Fibroblast of lung (primary cell): ENCODE results near the gene AFG3L2. TPM values are rescaled to one million over a fixed set of nuclear protein-coding genes. Genes with fewer than 3 reads are reported as not detected.
A peak's percentile ranks its signal among the peaks of the same experiment; 100 is the strongest.

Source experiments
- DNase-seq, 2 donors: peaks; one replicate each; pipeline versions ENCODE4 v3.0.0 to v3.0.0-alpha.2; 2010; ENCODE audit warnings: low read depth in 2 of 2
- H2AFZ ChIP-seq: 2 replicates; pipeline ENCODE4 v1.5.1; 2012; ENCODE audit warnings: low read length, control low read depth, inconsistent platforms
- H3K27ac ChIP-seq: 2 replicates; pipeline ENCODE4 v1.5.1; 2011; ENCODE audit warnings: low read length, control low read depth; ENCODE audit not compliant: insufficient read depth
- H3K27me3 ChIP-seq: 2 replicates; pipeline ENCODE4 v1.5.1; 2011; ENCODE audit warnings: mild to moderate bottlenecking, low read length; ENCODE audit not compliant: control insufficient read depth, insufficient read depth
- H3K36me3 ChIP-seq: 2 replicates; pipeline ENCODE4 v1.5.1; 2011; ENCODE audit warnings: low read length; ENCODE audit not compliant: control insufficient read depth, insufficient read depth
- H3K4me1 ChIP-seq: 2 replicates; pipeline ENCODE4 v1.5.1; 2011; ENCODE audit warnings: low read length; ENCODE audit not compliant: control insufficient read depth, insufficient read depth; ENCODE audit errors: extremely low read depth
- H3K4me2 ChIP-seq: 2 replicates; pipeline ENCODE4 v1.5.1; 2011; ENCODE audit warnings: low read length, control low read depth; ENCODE audit not compliant: insufficient read depth; ENCODE audit errors: extremely low read depth
- H3K4me3 ChIP-seq, 4 experiments: fragments of 200-600 bp in 1 of 4; sonication (generic) in 1 of 4; replicated peaks in 1 of 4; 2 replicates each; pipeline ENCODE4 v1.5.1; 2011 to 2016; ENCODE audit warnings: low read length in 4 of 4, low read depth in 3 of 4, mild to moderate bottlenecking in 3 of 4, control low read depth in 2 of 4, inconsistent platforms in 1 of 4, mixed read lengths in 1 of 4; ENCODE audit not compliant: insufficient read depth in 1 of 4; ENCODE audit errors: control extremely low read depth in 1 of 4
- H3K79me2 ChIP-seq: 2 replicates; pipeline ENCODE4 v1.5.1; 2012; ENCODE audit warnings: mild to moderate bottlenecking, low read length, inconsistent platforms; ENCODE audit not compliant: control insufficient read depth, insufficient read depth
- H3K9ac ChIP-seq: 2 replicates; pipeline ENCODE4 v1.5.1; 2011; ENCODE audit warnings: mild to moderate bottlenecking, low read length, control low read depth; ENCODE audit not compliant: insufficient read depth
- H3K9me3 ChIP-seq: 2 replicates; pipeline ENCODE4 v1.5.1; 2012; ENCODE audit warnings: low read depth, low read length; ENCODE audit not compliant: control insufficient read depth, insufficient read depth
- H4K20me1 ChIP-seq: 2 replicates; pipeline ENCODE4 v1.5.1; 2011; ENCODE audit warnings: low read length; ENCODE audit not compliant: control insufficient read depth, insufficient read depth; ENCODE audit errors: extremely low read depth
- CTCF ChIP-seq, 2 donors: IDR thresholded peaks in 1 of 2; conservative IDR thresholded peaks in 1 of 2; 1 replicate in 1 of 2; 2 replicates in 1 of 2; pipeline ENCODE4 v1.5.1; 2011 to 2012; ENCODE audit warnings: low read length in 2 of 2, control low read depth in 1 of 2, inconsistent platforms in 1 of 2, low read depth in 1 of 2, mild to moderate bottlenecking in 1 of 2
- EZH2 ChIP-seq: IDR thresholded peaks from 2 replicates; pipeline ENCODE4 v1.5.1; 2012; ENCODE audit warnings: low read length, control low read depth, mild to moderate bottlenecking; ENCODE audit errors: missing control alignments
- polyA plus RNA-seq, 2 donors: library from polyadenylated mRNA; depleted of rRNA in 1 of 2; stranded (reverse) in 1 of 2; unstranded in 1 of 2; fragments of >200 nt; gene quantifications; 2 replicates each; pipeline ENCODE4 v1.2.1, GENCODE V29; 2011 to 2012; ENCODE audit warnings: missing spikeins in 1 of 2
- total RNA-seq: library from RNA; depleted of rRNA; stranded (reverse); fragments of >200 nt; gene quantifications from 2 replicates; pipeline ENCODE4 v1.2.1, GENCODE V29; 2014

The AFG3L2 gene
- total and polyA plus RNA-seq, 2 donors (not counting 1 experiment from before 2014, with no cell fraction given) = 38.3 to 41.0 TPM

- no peak for DNase-seq
- no peaks in the 10 kb centered on the region for H3K4me1 ChIP-seq
- peaks cover 46% of the 10 kb centered on the region for H3K79me2 ChIP-seq
- H3K36me3 ChIP-seq = peaks cover 33% of the 10 kb centered on the region
- H3K9me3 ChIP-seq = no peaks in the 10 kb centered on the region
- no peak overlapping the region for H3K4me3 ChIP-seq
- H2AFZ ChIP-seq = no peak overlapping the region
- no peak for TF ChIP-seq EZH2
- TF ChIP-seq CTCF (conservative IDR thresholded peaks at IDR 0.05 in 1 of 2, IDR thresholded peaks at IDR 0.05 in 1 of 2; ENCODE audit: low read depth in 1 of 2, low read length in 2 of 2) = no peak
- H3K27me3 ChIP-seq = no peaks in the 10 kb centered on the region
- no peak overlapping the region for H3K4me2 ChIP-seq
- no peaks in the 10 kb centered on the region for H4K20me1 ChIP-seq
- H3K27ac ChIP-seq = no peak overlapping the region
- H3K9ac ChIP-seq = no peak overlapping the region
These were observed 51.9 kb downstream of the AFG3L2 start for GRCh38 chr18:12324991-12325725.

- H3K79me2 ChIP-seq = peaks cover 72% of the 10 kb centered on the region
- no peak overlapping the region for H3K9ac ChIP-seq
- no peak overlapping the region for H3K27ac ChIP-seq
- H3K27me3 ChIP-seq = no peaks in the 10 kb centered on the region
- no peaks in the 10 kb centered on the region for H3K9me3 ChIP-seq
- no peak for DNase-seq
- H4K20me1 ChIP-seq = peaks cover 1% of the 10 kb centered on the region
- H3K4me3 ChIP-seq = no peak overlapping the region
- H3K36me3 ChIP-seq = peaks cover 23% of the 10 kb centered on the region
- peaks cover 7% of the 10 kb centered on the region for H3K4me1 ChIP-seq
- no peak for TF ChIP-seq CTCF (conservative IDR thresholded peaks at IDR 0.05 in 1 of 2, IDR thresholded peaks at IDR 0.05 in 1 of 2; ENCODE audit: low read depth in 1 of 2, low read length in 2 of 2)
- no peak for TF ChIP-seq EZH2
- H3K4me2 ChIP-seq = no peak overlapping the region
- H2AFZ ChIP-seq = no peak overlapping the region
These were observed 55.7 kb downstream of the AFG3L2 start for GRCh38 chr18:12321333-12321732.

- peaks cover 82% of the 10 kb centered on the region for H3K79me2 ChIP-seq
- H2AFZ ChIP-seq = no peak overlapping the region
- no peak for TF ChIP-seq CTCF (conservative IDR thresholded peaks at IDR 0.05 in 1 of 2, IDR thresholded peaks at IDR 0.05 in 1 of 2; ENCODE audit: low read depth in 1 of 2, low read length in 2 of 2)
- TF ChIP-seq EZH2 = no peak
- H4K20me1 ChIP-seq = peaks cover 5% of the 10 kb centered on the region
- H3K27me3 ChIP-seq = no peaks in the 10 kb centered on the region
- no peak overlapping the region for H3K4me2 ChIP-seq
- no peak overlapping the region for H3K4me3 ChIP-seq
- H3K27ac ChIP-seq = peak overlapping the region; percentile 64
- peaks cover 18% of the 10 kb centered on the region for H3K36me3 ChIP-seq
- no peak for DNase-seq
- no peaks in the 10 kb centered on the region for H3K9me3 ChIP-seq
- no peak overlapping the region for H3K9ac ChIP-seq
- peaks cover 12% of the 10 kb centered on the region for H3K4me1 ChIP-seq
These were observed 58.2 kb downstream of the AFG3L2 start for GRCh38 chr18:12318857-12319256.
